GM18951 (cell line): ENCODE data around the gene CDC42BPB.

Source experiments
- POLR2A ChIP-seq: IDR thresholded peaks from 4 replicates; pipeline ENCODE4 v1.6.1; 2011; ENCODE audit warnings: mild to moderate bottlenecking; ENCODE audit not compliant: insufficient read length, insufficient read depth; ENCODE audit errors: extremely low read depth
- in situ Hi-C: fragments of 300-500 bp; cut with MboI; formaldehyde crosslinking; loops from one replicate; pipeline ENCODE4 v1.12.0; 2022; ENCODE audit warnings: low sequenced_read_pairs, mixed read lengths, inconsistent platforms; ENCODE audit not compliant: unreplicated experiment

CDC42BPB gene

DNA sequence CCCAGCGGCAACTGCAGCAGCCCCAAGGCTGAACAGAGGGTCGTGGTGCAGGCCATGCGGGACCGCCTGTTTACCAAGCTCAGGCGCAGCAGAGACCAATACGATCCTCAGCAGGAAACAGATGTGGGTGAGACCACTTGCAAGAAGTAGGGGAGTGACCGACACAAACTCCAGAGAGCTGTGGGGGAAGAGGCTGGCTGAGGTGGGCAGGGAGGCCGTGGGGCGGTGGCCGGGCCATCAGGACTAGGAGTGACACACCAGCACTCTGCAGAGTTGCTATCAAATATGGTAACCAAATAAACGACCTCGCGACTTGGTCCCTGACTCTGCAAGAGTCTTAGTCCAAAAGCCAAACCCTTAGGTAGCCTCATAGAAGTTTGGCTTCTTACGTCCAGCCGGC, 104.2 kb downstream of the CDC42BPB start:
- in situ Hi-C loops: no loop called here
- no peak for TF ChIP-seq POLR2A

DNA sequence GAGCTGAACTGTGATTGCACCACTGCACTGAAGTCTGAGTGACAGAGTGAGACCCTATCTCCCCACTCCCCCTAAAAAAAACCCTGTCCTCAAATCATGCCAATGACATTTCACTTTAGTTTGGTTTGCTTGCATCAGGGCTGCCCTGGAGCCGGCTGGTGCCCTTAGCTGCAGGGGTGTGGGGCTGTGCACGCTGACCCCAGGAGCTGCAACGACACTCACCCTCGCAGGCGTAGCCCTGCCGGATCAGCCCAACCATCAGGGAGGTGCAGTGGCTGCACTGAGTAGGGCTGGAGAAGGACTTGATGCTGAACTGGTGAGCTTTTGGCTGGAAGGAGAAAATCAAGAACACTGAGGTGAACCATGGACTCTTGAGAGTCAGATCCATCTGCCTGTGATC, 105.1 kb downstream of the CDC42BPB start:
- no peak for TF ChIP-seq POLR2A
- in situ Hi-C loops: no loop called here

DNA sequence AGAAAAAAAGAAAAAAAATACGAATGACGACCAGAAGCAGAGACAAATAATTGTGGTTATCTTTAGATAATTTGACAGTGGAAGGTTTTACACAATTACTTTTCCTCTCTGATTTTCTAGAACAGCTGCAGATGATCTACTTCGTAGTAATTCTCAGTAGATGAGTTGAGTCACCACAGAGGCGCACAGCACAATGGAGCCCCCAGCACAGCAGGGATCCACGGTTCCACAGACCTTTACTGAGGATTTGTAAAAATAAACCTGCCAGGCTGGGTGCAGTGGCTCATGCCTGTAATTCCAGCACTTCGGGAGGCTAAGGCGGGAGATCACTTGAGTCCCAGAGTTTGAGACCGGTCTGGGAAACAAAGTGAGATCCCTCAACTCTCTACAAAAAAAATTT, 105.5 kb downstream of the CDC42BPB start:
- in situ Hi-C loops: no loop called here
- TF ChIP-seq POLR2A: no peak

DNA sequence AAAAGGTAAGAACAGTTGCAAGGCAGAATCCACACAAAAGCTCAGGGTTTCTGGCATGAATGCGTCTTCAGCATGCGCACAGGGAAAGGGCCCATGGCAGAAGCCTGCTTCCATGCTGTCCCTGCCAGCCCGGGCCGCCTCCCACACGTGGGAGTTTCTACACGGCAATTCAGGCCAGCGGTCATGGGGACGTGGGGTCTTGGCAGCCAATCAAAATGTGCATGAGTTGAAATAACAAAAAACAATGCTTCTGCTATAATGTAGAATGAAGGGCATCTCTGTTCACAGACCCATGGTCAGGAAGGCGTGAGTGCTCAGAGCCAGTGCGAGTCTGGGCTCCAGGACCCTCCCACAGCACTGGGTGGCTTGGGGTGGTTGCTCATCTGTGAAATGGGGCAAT, 106.3 kb downstream of the CDC42BPB start:
- in situ Hi-C loops: no loop called here
- no peak for TF ChIP-seq POLR2A

DNA sequence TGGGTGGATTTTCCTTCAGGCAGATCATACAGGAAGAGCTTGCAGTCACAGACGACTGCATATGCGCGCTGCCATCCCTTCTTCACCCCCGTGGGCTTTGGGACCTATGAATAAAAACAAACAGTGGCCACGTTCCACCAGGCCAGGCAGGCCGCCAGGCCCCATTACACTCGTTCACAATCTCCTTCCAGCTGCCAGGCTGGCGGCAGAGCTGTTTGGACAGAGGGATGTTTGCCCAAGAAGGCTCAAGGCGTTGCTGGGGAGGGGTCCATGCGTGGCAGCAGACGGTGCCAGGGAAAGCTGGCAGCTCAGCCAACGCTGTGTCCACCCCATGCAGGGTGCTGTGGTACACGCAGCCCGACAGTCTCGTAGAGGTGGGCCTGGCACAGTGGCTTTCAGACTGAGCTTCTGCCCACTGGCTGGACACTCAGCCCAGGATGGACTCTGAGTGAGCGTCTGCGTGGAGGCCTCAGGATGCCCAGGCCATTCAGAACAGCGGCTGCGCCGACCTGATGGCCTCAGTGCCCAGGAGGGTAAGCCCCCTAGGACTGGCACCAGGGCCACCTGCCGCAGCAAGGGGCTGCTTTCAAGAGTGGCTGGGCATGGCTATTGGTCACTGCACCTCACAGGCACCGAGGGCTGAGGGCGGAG, 107.4 kb downstream of the CDC42BPB start:
- TF ChIP-seq POLR2A: no peak
- in situ Hi-C loops: no loop called here

DNA sequence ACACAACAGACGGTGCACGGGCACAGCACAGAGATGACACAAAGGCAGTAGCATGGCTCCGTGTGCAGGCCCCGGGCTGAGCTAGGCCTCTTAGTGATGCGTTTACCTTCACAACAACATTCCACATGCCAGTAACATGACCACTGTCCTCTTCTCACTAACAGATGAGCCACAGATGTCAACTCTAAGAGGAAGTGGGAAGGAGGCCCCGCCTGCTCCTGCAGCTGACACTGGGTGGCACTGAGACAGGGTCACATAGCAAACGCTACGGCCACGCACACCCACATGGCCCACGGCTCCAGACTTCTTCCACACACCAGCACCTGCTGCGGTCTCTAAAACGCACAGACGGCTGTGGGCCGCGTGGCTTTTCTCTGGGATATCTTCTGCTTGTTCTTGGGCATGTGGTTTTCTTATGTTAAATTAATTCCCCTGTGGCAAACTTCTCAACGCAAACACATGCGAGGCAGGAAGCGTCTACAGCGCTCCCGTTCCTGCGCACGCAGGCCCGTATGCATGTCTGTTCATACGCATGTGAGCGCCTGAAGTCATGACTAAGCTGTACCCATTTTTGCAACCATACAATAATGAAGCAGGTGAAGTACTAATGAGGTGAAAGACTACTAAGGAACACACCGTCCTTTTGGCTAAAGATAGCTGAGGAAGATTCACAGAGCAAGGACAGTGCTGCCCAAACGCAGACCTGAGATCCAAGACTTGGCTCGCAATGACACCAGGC, 108.1 kb downstream of the CDC42BPB start:
- no peak for TF ChIP-seq POLR2A
- in situ Hi-C loops: no loop called here

DNA sequence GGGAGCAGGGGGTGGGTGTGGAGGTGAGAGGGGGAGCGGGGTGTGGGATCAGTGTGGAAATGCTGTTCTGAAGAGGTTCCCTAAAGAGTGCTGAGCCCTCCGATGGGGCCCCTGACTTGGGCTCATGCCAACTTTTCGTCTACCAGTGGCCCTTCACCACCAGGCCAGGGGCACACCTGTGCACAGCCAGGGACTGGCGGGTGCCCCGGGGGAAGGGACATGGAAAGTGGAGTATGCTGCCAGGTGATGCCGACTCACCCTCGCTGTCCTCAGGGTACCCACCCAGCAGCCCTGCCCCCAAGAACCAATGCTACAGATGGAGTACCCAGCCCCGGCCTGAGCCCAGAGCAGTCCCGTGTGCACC, 108.7 kb downstream of the CDC42BPB start:
- TF ChIP-seq POLR2A: no peak
- in situ Hi-C loops: no loop called here

DNA sequence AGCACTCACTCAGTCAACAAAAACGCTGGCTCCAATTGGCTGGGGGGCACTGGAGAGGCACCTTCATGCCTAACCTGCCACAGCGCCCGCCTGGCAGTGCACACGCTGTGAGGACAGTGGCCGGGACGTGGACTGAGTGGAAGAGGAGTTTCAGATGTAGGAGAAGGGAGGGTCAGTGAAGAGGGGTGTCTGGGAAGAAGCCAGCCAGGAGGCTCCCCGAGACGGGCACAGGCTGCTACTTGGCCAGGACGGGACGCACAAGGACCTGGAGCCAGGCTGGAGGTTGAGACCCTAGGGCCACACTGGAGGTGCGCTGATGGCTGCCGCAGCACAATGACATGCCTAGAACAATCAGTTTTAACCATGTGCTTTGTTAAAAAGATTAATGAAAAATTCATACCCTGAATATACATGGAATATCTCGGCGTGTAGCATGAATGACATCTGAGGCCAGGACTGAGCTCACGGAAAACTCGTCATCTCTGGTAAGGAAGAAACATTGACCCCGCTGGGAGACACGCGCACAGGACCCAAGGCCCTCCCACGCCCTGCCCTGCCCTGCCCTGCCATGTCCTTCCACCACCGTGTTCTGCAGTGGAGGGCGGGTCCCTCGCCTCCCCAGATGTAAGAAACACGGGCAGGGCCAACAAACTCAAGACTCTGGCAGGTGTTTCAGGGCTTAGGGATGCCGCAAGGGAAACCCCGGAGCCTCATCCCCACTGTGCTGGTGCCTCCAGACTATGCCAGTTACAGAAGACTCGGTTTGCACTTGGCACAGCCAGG, 109.8 kb downstream of the CDC42BPB start:
- in situ Hi-C loops: no loop called here
- TF ChIP-seq POLR2A: no peak

DNA sequence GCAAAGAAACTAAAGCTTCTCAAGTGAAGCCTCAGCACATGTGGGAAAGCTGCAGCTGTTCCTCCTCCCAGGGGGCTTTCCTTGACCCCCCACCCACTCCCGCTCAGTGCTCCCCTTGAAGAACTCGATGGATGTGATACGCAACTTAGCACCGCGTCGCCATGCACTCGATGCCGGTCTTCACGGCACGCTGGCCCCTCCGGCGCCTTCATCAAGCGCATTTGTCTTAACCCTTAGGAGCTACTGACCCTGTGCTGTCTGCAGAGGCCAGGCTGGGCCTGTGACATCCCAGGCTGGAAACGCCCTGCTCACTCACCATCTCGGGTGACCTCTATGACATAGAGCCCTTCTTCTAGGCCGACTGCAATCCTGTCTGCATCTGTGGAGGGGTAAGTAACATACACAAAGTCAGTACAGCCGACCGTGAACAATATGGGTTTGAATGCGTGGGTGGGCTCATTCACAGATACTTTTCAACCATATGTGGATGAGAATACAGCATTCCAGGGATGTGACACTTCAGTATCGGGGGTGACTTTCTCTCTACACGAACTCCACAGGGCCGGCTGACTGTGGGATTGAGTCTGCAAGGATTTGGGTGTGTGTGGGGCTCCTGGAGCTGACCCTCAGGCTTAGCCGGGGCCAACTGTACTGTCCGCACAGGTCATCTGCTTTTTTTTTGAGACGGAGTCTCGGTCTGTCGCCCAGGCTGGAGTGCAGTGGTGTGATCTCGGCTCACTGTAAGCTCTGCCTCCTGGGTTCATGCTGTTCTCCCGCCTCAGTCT, 111.8 kb downstream of the CDC42BPB start:
- in situ Hi-C loops: no loop called here
- TF ChIP-seq POLR2A: no peak

DNA sequence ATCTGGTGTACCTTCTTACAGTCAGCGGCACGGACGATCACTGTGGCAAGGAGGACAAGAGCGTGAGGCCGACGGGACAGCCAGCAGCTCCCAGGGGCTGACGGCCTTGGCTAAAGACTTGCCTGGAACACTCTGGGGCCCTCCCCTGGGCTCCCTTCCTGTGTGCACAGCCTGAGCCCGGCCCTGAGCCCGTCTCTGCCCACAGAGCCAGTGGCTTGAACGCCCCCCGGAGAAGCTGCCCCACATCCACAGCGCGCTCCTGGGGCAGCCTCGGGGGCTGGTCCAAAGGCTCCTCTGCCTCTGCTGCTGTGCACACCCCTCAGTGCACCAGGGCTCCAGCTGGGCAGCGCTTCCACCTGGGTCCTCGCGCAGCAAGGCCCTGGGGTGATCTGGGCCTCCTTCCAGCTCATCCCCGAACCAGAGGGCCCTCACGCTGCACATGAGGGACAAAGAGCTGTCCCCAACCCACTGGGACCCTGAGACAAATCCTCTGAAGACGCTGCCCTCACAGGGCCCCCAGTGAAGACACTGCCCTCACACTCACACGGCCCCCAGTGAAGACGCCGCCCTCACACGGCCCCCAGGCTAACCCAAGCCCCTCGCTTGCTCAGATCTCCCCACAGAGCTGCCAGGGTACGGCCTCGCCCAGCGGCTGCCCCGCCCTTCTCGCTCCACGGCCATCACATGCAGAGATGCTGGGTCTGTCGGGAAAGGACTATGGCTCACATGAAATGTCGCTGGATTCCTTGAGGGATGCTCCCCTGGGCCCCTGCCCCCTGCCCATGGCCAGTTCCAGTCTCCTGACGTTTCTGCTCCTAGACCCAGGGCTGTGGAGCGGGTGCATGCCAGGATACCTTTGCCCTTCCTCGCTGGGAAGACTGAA, 112.7 kb downstream of the CDC42BPB start:
- in situ Hi-C loops: no loop called here
- no peak for TF ChIP-seq POLR2A

DNA sequence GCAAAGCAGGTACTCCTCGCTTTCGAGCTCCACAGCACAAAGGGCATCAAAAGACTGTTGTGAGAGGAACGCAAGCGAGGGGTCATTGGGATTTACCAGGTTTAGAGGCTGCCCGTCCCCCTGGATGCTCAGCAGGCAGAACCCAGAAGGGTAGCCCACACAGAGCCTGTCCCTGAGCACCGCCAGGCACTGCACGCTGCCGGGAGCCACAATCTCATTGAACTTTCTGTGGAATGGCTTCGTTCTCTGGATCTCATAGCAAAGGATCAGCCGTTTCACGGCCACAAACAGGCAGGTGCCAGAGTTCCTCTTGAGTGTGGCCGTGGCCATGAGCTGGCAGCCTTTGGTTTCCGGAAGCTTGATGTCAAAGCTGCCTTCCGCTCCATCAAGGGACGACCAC, 113.4 kb downstream of the CDC42BPB start:
- in situ Hi-C loops: no loop called here
- TF ChIP-seq POLR2A: no peak

DNA sequence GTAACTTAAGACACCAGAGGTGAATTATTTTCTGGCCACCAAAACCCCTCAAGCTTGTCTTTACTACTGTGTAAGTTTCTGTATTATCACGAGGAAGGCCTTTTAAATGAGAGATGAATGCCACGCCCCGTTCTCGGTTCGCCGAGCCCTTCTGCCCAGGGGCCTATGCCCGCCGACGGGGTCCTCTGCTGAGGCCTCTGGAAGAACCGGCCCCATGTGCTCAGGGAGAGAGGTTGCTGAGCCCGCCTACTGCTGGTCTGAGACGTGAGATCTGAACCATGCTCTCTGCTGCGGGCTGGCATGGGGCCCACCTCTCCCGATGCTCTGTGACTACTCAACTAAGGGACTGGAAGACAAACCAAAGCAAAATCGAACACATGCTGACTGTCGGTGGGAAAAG, 113.9 kb downstream of the CDC42BPB start:
- in situ Hi-C loops: no loop called here
- no peak for TF ChIP-seq POLR2A

DNA sequence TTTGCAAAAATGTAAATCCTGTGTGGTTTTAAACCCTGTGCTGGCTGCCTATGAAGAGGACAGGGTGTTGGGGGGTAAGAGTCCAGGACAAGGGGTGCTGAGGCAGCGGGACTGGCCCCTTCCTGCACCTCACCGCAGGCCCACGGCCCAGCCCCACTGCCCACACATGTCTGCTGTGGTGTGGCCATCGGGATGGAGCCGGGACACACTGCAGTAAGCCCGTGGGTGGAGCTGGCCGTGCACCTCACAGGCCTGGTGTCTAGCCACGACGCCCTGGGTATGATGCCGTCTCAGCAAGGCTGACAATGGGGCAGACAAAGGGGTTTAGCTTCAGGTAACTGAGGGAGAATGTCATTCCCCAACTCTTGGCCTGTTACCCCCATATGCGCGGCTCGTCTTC, 115.3 kb downstream of the CDC42BPB start:
- in situ Hi-C loops: no loop called here
- no peak for TF ChIP-seq POLR2A
